Natural killer cell (primary cell): ENCODE results near the gene CCDC174. TPM values are rescaled to one million over a fixed set of nuclear protein-coding genes. Genes with fewer than 3 reads are reported as not detected.

Source experiments
- ATAC-seq, 3 donors: fragments of 150-1000 bp in 2 of 3; fragments of 200-7000 bp in 1 of 3; cut with Tn5 transposase; 1 replicate in 1 of 3; 2 replicates in 2 of 3; pipeline ENCODE4 v1.10.0; 2021; ENCODE audit warnings: mild to moderate bottlenecking in 2 of 3, moderate library complexity in 2 of 3
- DNase-seq, 2 donors: peaks; one replicate each; pipeline versions ENCODE4 v3.0.0 to v3.0.0-alpha.2; 2013 to 2021; ENCODE audit warnings: mixed read lengths in 1 of 2
- H3K27ac ChIP-seq: one replicate; pipeline ENCODE4 v1.5.1; 2013; ENCODE audit warnings: mild to moderate bottlenecking, low read length
- H3K27me3 ChIP-seq: one replicate; pipeline ENCODE4 v1.6.1; 2013; ENCODE audit warnings: low read length; ENCODE audit not compliant: control insufficient read depth, insufficient read depth
- H3K36me3 ChIP-seq: one replicate; pipeline ENCODE4 v1.6.1; 2013; ENCODE audit warnings: low read length; ENCODE audit not compliant: control insufficient read depth, insufficient read depth
- H3K4me1 ChIP-seq: one replicate; pipeline ENCODE4 v1.6.1; 2013; ENCODE audit warnings: low read length; ENCODE audit not compliant: control insufficient read depth, insufficient read depth
- H3K4me3 ChIP-seq: one replicate; pipeline ENCODE4 v1.5.1; 2013; ENCODE audit warnings: low read length
- H3K9me3 ChIP-seq: one replicate; pipeline ENCODE4 v1.6.1; 2013; ENCODE audit warnings: low read length; ENCODE audit not compliant: control insufficient read depth, insufficient read depth
- H3K27ac Mint-ChIP-seq, 2 donors: one replicate each; pipeline ENCODE4 v1.8.0; 2022; ENCODE audit warnings: mild to moderate bottlenecking in 2 of 2, mixed read lengths in 2 of 2, moderate library complexity in 1 of 2
- H3K27me3 Mint-ChIP-seq, 2 donors: one replicate each; pipeline ENCODE4 v1.8.0; 2022; ENCODE audit warnings: low read depth in 2 of 2, mixed read lengths in 2 of 2
- H3K36me3 Mint-ChIP-seq: one replicate; pipeline ENCODE4 v1.8.0; 2022; ENCODE audit warnings: mixed read lengths
- H3K4me1 Mint-ChIP-seq, 2 donors: one replicate each; pipeline ENCODE4 v1.8.0; 2022; ENCODE audit warnings: mixed read lengths in 2 of 2
- H3K4me3 Mint-ChIP-seq: one replicate; pipeline ENCODE4 v1.8.0; 2022; ENCODE audit warnings: mild to moderate bottlenecking, moderate library complexity, mixed read lengths
- H3K9me3 Mint-ChIP-seq, 2 donors: one replicate each; pipeline ENCODE4 v1.8.0; 2022; ENCODE audit warnings: mixed read lengths in 2 of 2
- WGBS: methylation state at CpG from one replicate; pipeline ENCODE4 v1.1.7; 2013; ENCODE audit warnings: missing lambda C conversion rate; ENCODE audit not compliant: insufficient coverage; 5-methylcytosine and 5-hydroxymethylcytosine counted together
- intact Hi-C: fragments of 100-400 bp; cut with micrococcal nuclease; formaldehyde crosslinking; loops from one replicate; pipeline ENCODE4 v1.14.2; 2022
- total RNA-seq, 4 donors: library from RNA; stranded (reverse); fragments of 120-200 nt in 1 of 4; gene quantifications; one replicate each; pipeline versions ENCODE4 v1.2.3 to v1.2.4, GENCODE V29; 2013 to 2022
- TF ChIP-seq, protein P1 (sequence below): fragments of 200-600 bp; IDR thresholded peaks from one replicate; pipeline ENCODE4 v1.8.0; 2022; ENCODE audit warnings: antibody characterized with exemption

CCDC174 gene
- total RNA-seq, 3 donors from 2014 or later (not counting 1 experiment from before 2014, with no cell fraction given): 29.7 to 41.2 (median 31.9) TPM

GRCh38 chr3:14609506-14609905, 42.1 kb upstream of the CCDC174 start:
- H3K27me3 Mint-ChIP-seq: peaks cover 28 to 43% of the 10 kb centered on the region in 2 donors
- H3K4me1 Mint-ChIP-seq: no peaks in the 10 kb centered on the region
- H3K27me3 ChIP-seq: peaks cover 5% of the 10 kb centered on the region

DNA sequence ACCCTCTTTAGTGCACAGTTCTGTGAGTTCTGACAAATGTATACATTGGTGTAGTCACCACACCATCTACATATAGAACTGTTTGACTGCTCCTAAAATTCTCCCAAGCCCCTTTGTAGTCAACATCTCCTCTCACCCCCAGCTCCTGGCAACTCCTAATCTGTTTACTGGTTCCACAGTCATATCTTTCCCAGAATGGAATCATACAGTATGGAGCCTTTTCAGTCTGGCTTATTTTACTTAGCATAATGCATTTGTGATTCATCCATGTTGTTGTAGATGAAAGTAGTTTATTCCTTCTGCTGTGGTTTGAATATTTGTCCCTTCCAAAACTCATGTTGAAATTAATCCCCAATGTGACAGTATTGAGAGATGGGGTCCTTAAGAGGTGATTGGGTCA, 41.6 kb upstream of the CCDC174 start:
- no peaks in the 10 kb centered on the region for H3K9me3 ChIP-seq
- H3K4me3 Mint-ChIP-seq: no peak overlapping the region
- no peaks in the 10 kb centered on the region for H3K4me1 ChIP-seq
- peaks cover 25 to 43% of the 10 kb centered on the region in 2 donors for H3K27me3 Mint-ChIP-seq
- H3K27me3 ChIP-seq: peaks cover 7% of the 10 kb centered on the region
- no peaks in the 10 kb centered on the region for H3K36me3 ChIP-seq
- no peak for ATAC-seq
- no peak overlapping the region for H3K4me3 ChIP-seq
- H3K36me3 Mint-ChIP-seq: no peaks in the 10 kb centered on the region
- no peak overlapping the region for H3K27ac Mint-ChIP-seq
- no peak overlapping the region for H3K27ac ChIP-seq
- no peaks in the 10 kb centered on the region for H3K4me1 Mint-ChIP-seq
- TF ChIP-seq, protein P1, sequence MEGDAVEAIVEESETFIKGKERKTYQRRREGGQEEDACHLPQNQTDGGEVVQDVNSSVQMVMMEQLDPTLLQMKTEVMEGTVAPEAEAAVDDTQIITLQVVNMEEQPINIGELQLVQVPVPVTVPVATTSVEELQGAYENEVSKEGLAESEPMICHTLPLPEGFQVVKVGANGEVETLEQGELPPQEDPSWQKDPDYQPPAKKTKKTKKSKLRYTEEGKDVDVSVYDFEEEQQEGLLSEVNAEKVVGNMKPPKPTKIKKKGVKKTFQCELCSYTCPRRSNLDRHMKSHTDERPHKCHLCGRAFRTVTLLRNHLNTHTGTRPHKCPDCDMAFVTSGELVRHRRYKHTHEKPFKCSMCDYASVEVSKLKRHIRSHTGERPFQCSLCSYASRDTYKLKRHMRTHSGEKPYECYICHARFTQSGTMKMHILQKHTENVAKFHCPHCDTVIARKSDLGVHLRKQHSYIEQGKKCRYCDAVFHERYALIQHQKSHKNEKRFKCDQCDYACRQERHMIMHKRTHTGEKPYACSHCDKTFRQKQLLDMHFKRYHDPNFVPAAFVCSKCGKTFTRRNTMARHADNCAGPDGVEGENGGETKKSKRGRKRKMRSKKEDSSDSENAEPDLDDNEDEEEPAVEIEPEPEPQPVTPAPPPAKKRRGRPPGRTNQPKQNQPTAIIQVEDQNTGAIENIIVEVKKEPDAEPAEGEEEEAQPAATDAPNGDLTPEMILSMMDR: no peak
- no peaks in the 10 kb centered on the region for H3K9me3 Mint-ChIP-seq
- no peak for DNase-seq
- intact Hi-C loops: no loop called here

More at GRCh38 chr3:14609506-14609905, 42.1 kb upstream of the CCDC174 start:
- H3K9me3 Mint-ChIP-seq: no peaks in the 10 kb centered on the region
- Histone ChIP-seq H3K36me3 (no peaks in the 10 kb centered on the region), H3K9me3 (no peaks in the 10 kb centered on the region), H3K4me3 (no peak overlapping the region), H3K27ac (no peak overlapping the region), H3K4me1 (no peaks in the 10 kb centered on the region)
- intact Hi-C loops: no loop called here
- H3K27ac Mint-ChIP-seq: no peak overlapping the region
- DNase-seq (no peak), ATAC-seq (no peak)
- TF ChIP-seq, protein P1: no peak
- 73% methylated on average over 4 of the region's 4 CpGs for WGBS
- no peak overlapping the region for H3K4me3 Mint-ChIP-seq
- no peaks in the 10 kb centered on the region for H3K36me3 Mint-ChIP-seq

- Mint-ChIP-seq H3K27me3 (peaks cover 26 to 63% of the 10 kb centered on the region in 2 donors), H3K27ac (no peak overlapping the region), H3K36me3 (no peaks in the 10 kb centered on the region), H3K4me3 (no peak overlapping the region), H3K9me3 (no peaks in the 10 kb centered on the region), H3K4me1 (no peaks in the 10 kb centered on the region)
- intact Hi-C loops: no loop called here
- TF ChIP-seq, protein P1: no peak
- DNase-seq: no peak
- WGBS: no CpG with 5 or more reads among the region's 1 CpG
- H3K27me3 ChIP-seq: peaks cover 5% of the 10 kb centered on the region
- H3K9me3 ChIP-seq: no peaks in the 10 kb centered on the region
- H3K27ac ChIP-seq: no peak overlapping the region
- no peak overlapping the region for H3K4me3 ChIP-seq
- ATAC-seq: no peak
- H3K4me1 ChIP-seq: no peaks in the 10 kb centered on the region
- H3K36me3 ChIP-seq: no peaks in the 10 kb centered on the region
These were observed 37.4 kb upstream of the CCDC174 start for GRCh38 chr3:14614189-14614588.

DNA sequence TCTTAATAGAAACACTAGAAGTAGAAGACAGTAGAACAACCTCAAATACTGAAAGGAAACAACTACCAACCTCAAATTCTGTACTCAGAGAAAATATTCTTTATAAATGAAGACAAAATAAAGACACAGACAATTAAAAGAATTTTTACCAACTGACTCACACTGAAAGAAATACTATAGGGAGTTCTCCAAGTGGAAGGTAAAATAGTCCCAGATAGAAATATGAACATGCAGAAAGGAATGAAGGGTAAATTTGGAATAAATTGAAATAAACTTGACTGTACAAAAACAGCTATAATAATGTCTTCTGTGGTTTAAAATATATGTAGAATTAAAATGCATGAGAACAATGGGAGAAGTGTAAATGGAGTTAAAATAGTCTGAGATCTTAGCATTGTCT, 36.7 kb upstream of the CCDC174 start:
- Histone ChIP-seq H3K36me3 (no peaks in the 10 kb centered on the region), H3K9me3 (no peaks in the 10 kb centered on the region), H3K27ac (no peak overlapping the region), H3K4me3 (no peak overlapping the region), H3K27me3 (peaks cover 5% of the 10 kb centered on the region), H3K4me1 (no peaks in the 10 kb centered on the region)
- Mint-ChIP-seq H3K4me1 (no peaks in the 10 kb centered on the region), H3K27me3 (peaks cover 31 to 68% of the 10 kb centered on the region in 2 donors), H3K27ac (no peak overlapping the region), H3K9me3 (no peaks in the 10 kb centered on the region), H3K4me3 (no peak overlapping the region), H3K36me3 (no peaks in the 10 kb centered on the region)
- ATAC-seq: no peak
- TF ChIP-seq, protein P1: no peak
- intact Hi-C loops: no loop called here
- DNase-seq: no peak
